COLO829 (cell line): ENCODE measurements around the gene ZNF397.

Experiments
- DNase-seq: peaks from one replicate; pipeline ENCODE4 v3.0.0; 2012; ENCODE audit warnings: low spot score

Gene ZNF397

GRCh38 chr18:35296060-35296459 is 55.2 kb downstream of the ZNF397 start:
- no peak for DNase-seq

DNA sequence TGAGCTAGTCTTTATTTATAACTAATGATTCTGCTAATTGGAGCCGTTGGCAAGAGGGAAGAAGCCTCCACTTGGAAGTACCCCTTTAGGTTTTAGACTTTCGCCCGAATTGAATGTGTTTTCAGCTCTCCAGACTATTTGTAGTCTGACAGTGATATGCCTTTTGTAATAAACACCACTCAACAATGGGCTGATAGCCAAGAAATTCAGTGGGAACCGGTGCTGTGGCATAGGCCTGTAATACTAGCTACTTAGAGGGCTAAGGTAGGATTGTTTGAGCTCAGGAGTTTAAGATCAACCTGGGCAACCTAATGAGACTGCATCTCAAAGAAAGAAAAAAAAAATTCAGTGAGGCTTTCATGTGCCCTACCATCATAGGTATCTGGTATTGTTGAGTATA is 62.8 kb downstream of the ZNF397 start:
- no peak for DNase-seq

DNA sequence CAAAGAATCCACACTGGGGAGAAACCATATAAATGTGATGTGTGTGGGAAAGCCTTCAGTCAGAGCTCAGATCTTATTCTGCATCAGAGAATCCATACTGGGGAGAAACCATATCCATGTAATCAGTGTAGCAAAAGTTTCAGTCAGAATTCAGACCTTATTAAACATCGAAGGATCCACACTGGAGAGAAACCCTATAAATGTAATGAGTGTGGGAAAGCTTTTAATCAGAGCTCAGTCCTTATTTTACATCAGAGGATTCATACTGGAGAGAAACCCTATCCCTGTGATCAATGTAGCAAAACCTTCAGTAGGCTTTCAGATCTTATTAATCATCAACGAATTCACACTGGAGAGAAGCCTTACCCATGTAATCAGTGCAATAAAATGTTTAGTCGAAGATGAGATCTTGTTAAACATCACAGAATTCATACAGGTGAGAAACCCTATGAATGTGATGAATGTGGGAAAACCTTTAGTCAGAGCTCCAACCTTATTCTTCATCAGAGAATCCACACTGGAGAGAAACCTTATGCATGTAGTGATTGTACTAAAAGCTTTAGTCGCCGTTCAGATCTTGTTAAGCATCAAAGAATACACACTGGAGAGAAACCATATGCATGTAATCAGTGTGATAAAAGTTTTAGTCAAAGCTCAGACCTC is 65.9 kb downstream of the ZNF397 start:
- no peak for DNase-seq
